ENCODE measurements around the gene GGTA1. TPM values are rescaled to one million over a fixed set of nuclear protein-coding genes. Genes with fewer than 3 reads are reported as not detected.

Gene GGTA1
- total RNA-seq, 1 experiment from 2014 or later = not detected

DNA sequence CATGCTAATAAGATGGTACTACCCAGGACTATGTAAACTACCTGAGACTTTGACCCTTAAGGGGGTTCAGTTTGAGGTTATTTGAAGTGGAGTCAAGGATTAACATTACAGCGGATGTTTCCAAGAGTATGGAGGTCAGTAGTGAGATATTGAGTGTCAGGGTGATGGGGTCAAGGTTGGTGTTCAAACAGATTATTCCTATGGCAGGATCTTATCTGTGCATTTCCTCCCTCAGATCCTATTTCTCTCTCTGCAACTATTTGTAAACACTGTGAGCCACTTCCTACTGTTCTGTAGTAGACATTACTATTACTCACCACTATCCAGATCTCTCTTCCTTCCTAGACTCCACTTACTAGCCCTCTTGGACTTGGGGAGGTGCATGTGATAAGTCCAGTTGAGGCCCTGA lies 75.6 kb downstream of the GGTA1 start:
- no peak for DNase-seq (ENCODE audit: extremely low read depth, low read depth)

DNA sequence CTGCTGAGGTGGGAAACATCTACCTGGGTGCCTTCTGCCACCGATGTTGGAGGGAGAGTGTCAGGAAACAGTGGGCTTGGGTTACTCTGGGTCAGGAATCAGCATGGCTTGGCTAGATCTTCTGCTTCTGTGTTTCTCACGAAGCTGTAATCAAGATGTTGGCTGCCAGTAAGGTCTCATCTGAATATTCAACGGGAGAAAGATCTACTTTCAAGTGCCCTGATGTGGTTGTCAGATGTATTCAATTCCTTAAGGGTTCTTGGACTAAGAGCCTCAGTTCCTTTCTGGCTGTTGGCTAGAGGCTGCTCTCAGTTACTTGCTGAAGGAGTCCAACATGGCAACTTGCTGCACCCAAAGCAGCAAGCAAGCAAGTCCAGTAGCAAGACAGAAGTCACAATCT lies 87.7 kb downstream of the GGTA1 start:
- DNase-seq (ENCODE audit: extremely low read depth, low read depth) = no peak

DNA sequence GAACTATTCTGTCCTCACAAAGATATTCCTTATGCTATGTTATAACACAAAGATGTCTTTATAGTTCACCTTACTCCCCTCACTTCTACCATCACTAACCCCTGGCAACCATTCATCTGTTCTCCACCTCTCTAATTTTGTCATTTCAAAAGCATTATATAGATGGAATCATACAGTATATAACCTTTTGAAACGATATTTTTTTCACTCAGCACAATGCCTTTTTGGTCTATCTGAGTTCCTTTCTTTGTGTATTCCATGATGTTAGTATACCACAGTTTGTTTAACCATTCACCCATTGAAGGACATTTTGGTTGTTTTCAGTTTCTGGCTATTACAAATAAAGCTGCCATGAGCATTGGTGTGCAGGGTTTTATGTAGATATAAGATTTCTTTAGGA lies 93.7 kb downstream of the GGTA1 start:
- DNase-seq (ENCODE audit: extremely low read depth, low read depth) = no peak

Other genes starting within 250 kb of the GGTA1 start
- 13.8 and 15.5 TPM in 2 replicates for gene GSN, start 231.7 kb downstream of the GGTA1 start, total RNA-seq (2014; rRNA removed; shearing (Covaris generic))
- gene STOM, start 129.6 kb downstream of the GGTA1 start, total RNA-seq (2014; rRNA removed; shearing (Covaris generic)) = 53.8 and 53.9 TPM in 2 replicates
- gene DAB2IP, start 151.8 kb upstream of the GGTA1 start, total RNA-seq (2014; rRNA removed; shearing (Covaris generic)) = 3.8 and 3.9 TPM in 2 replicates